ENCODE data around the gene TRIM65. TPM values are rescaled to one million over a fixed set of nuclear protein-coding genes. Genes with fewer than 3 reads are reported as not detected.

TRIM65 gene
- total RNA-seq, 1 donor from 2014 or later, result 23.0 TPM

DNA sequence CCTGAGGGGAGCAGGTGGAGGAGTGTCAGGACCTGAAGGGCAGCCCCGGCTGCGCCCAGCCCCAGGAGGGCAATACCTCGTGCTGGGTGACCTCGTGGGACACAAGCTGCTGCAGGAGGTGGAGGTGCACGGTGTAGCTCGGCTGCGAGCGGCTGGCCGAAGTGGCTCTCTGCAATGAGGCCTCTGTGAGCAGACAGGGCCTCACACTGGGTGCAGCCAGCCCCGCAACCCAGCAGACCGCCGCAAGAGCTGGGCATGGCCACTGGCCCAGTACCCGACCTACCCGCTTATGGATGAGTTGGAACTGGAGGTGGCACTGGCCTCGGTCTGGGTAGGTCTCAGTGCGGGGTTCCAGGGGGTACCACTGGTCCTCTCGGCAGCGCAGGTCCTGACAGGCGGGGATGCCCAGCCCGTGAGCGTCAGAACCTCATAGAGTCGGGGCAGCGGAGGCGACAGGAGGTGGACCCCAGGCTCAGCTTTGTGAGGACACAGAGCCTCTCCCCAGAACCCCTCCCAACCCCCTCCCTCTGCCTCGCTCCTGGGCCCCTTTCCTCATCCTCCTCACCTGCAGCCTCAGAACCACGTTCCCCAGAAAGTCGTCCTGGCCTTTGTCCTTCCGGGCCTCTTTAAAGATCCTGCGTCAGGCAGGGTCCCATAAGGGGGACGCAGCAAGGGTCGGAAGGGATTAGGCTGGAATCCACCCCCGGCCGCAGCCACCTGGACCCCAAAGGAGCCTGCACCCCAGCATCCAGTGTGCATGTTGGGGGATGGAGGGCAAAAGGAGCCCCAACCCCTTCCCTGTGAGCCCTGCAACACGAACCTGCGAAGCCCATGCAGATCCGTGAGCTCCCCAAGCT, 56.6 kb downstream of the TRIM65 start:
- DNase-seq (ENCODE audit: low read depth in 2 of 2), result no peak

Other genes starting within 250 kb of the TRIM65 start
- 11.2 and 11.5 TPM in 2 replicates for gene RECQL5, start 229.8 kb downstream of the TRIM65 start, total RNA-seq
- gene SAP30BP, start 229.6 kb downstream of the TRIM65 start, total RNA-seq, result 41.2 and 44.9 TPM in 2 replicates
- 16.9 and 37.6 TPM in 2 replicates for gene ITGB4, start 175.5 kb downstream of the TRIM65 start, total RNA-seq
- 85.7 and 96.2 TPM in 2 replicates for gene GALK1, start 131.8 kb downstream of the TRIM65 start, total RNA-seq
- gene UNK, start 112.1 kb downstream of the TRIM65 start, total RNA-seq, result 6.3 and 13.1 TPM in 2 replicates
- gene UNC13D, start 52.5 kb downstream of the TRIM65 start, total RNA-seq, result 2.8 and 2.9 TPM in 2 replicates
- gene WBP2, start 41.6 kb downstream of the TRIM65 start, total RNA-seq, result 22.3 and 33.9 TPM in 2 replicates
- gene TRIM47, start 18.4 kb downstream of the TRIM65 start, total RNA-seq, result 58.4 and 74.0 TPM in 2 replicates
- 25.0 and 35.4 TPM in 2 replicates for gene MRPL38, start 7.9 kb upstream of the TRIM65 start, total RNA-seq
- gene FBF1, start 44.1 kb upstream of the TRIM65 start, total RNA-seq, result 3.5 and 3.9 TPM in 2 replicates
- 39.3 and 51.2 TPM in 2 replicates for gene ACOX1, start 82.2 kb upstream of the TRIM65 start, total RNA-seq
- 20.7 and 31.5 TPM in 2 replicates for gene TEN1, start 82.3 kb upstream of the TRIM65 start, total RNA-seq
- gene CDK3, start 103.9 kb upstream of the TRIM65 start, total RNA-seq, result 0.13 and 0.76 TPM in 2 replicates
- under 0.01 TPM in 1 of 2 replicates, not detected in the other for gene EVPL, start 130.4 kb upstream of the TRIM65 start, total RNA-seq
- 22.6 and 28.7 TPM in 2 replicates for gene SRP68, start 175.6 kb upstream of the TRIM65 start, total RNA-seq
- under 0.01 TPM in 2 replicates for gene GALR2, start 177.8 kb upstream of the TRIM65 start, total RNA-seq
- gene ZACN, start 182.2 kb upstream of the TRIM65 start, total RNA-seq, result not detected in 2 replicates
- gene EXOC7, start 206.8 kb upstream of the TRIM65 start, total RNA-seq, result 58.8 and 89.9 TPM in 2 replicates
- gene FOXJ1, start 244.3 kb upstream of the TRIM65 start, total RNA-seq, result not detected in 2 replicates

Measured in dermis microvascular lymphatic vessel endothelial cell (primary cell).